HEK293 (cell line): ENCODE measurements around the gene LRRC74A.

Experiments
- CTCF ChIA-PET: fragments of 350-600 bp; formaldehyde crosslinking; extraction: SDS; loops from one replicate; lab custom pipeline; 2021; ENCODE audit warnings: antibody characterized with exemption; lab: Yijun Ruan, JAX
- POLR2A ChIA-PET: fragments of 300-600 bp; formaldehyde crosslinking; extraction: SDS; loops from one replicate; lab custom pipeline; 2020; ENCODE audit warnings: antibody characterized with exemption, inconsistent platforms; lab: Yijun Ruan, JAX
- H3K27ac ChIP-seq: fragments of 200-500 bp; sonication (Bioruptor generic); 2 replicates; pipeline ENCODE4 v1.5.1; 2014; ENCODE audit warnings: low read depth, low read length, control low read depth, inconsistent platforms; ENCODE audit errors: extremely low read depth
- H3K36me3 ChIP-seq, 2 experiments: fragments of 200-500 bp in 1 of 2; sonication (Bioruptor generic) in 1 of 2; 1 replicate in 1 of 2; 2 replicates in 1 of 2; pipeline ENCODE4 v1.5.1; 2014 to 2017; ENCODE audit warnings: inconsistent platforms in 2 of 2, low read length in 2 of 2; ENCODE audit not compliant: control insufficient read depth in 2 of 2, insufficient read depth in 1 of 2
- H3K4me1 ChIP-seq: fragments of 200-500 bp; sonication (Bioruptor generic); 2 replicates; pipeline ENCODE4 v1.5.1; 2014; ENCODE audit warnings: mild to moderate bottlenecking, low read length, inconsistent platforms; ENCODE audit not compliant: control insufficient read depth, insufficient read depth
- H3K4me3 ChIP-seq: 2 replicates; pipeline ENCODE4 v1.5.1; 2011; ENCODE audit warnings: low read depth, mild to moderate bottlenecking, control low read depth, low read length, moderate library complexity
- H3K9me3 ChIP-seq: fragments of 200-500 bp; sonication (Bioruptor generic); 2 replicates; pipeline ENCODE4 v1.5.1; 2014; ENCODE audit warnings: low read depth, low read length, inconsistent platforms; ENCODE audit not compliant: control insufficient read depth, insufficient read depth
- GFI1B ChIP-seq: fragments of 450-650 bp; formaldehyde crosslinking; IDR thresholded peaks from 2 replicates; pipeline ENCODE4 v1.5.1; 2016; ENCODE audit warnings: missing biosample characterization, missing genetic modification characterization
- GLI2 ChIP-seq: fragments of 450-650 bp; formaldehyde crosslinking; IDR thresholded peaks from 2 replicates; pipeline ENCODE4; 2017; ENCODE audit warnings: missing biosample characterization, missing genetic modification characterization, low read depth, borderline replicate concordance
- GLI4 ChIP-seq: fragments of 450-650 bp; formaldehyde crosslinking; IDR thresholded peaks from 2 replicates; pipeline ENCODE4 v1.5.1; 2016; ENCODE audit warnings: missing biosample characterization, missing genetic modification characterization
- GLIS2 ChIP-seq: fragments of 450-650 bp; formaldehyde crosslinking; IDR thresholded peaks from 2 replicates; pipeline ENCODE4 v1.5.1; 2016; ENCODE audit warnings: missing biosample characterization, missing genetic modification characterization
- HOXD13 ChIP-seq: sonication (generic); formaldehyde crosslinking; IDR thresholded peaks from 2 replicates; pipeline ENCODE4 v1.8.0; 2022; ENCODE audit warnings: missing genetic modification reagents, borderline replicate concordance
- KLF9 ChIP-seq: fragments of 450-650 bp; formaldehyde crosslinking; IDR thresholded peaks from 2 replicates; pipeline ENCODE4 v1.5.1; 2016; ENCODE audit warnings: missing biosample characterization, missing genetic modification characterization, low read depth
- RBAK ChIP-seq: fragments of 450-650 bp; formaldehyde crosslinking; IDR thresholded peaks from 2 replicates; pipeline ENCODE4 v1.5.1; 2016; ENCODE audit warnings: missing biosample characterization, missing genetic modification characterization
- SCRT2 ChIP-seq: fragments of 450-650 bp; formaldehyde crosslinking; IDR thresholded peaks from 2 replicates; pipeline ENCODE4 v1.5.1; 2016; ENCODE audit warnings: missing biosample characterization, missing genetic modification characterization
- YY2 ChIP-seq: fragments of 450-650 bp; formaldehyde crosslinking; IDR thresholded peaks from 2 replicates; pipeline ENCODE4 v1.5.1; 2016; ENCODE audit warnings: missing biosample characterization, missing genetic modification characterization
- ZBTB17 ChIP-seq: fragments of 450-650 bp; formaldehyde crosslinking; IDR thresholded peaks from 2 replicates; pipeline ENCODE4 v1.5.1; 2016; ENCODE audit warnings: missing biosample characterization, missing genetic modification characterization
- ZBTB48 ChIP-seq: fragments of 450-650 bp; formaldehyde crosslinking; IDR thresholded peaks from 2 replicates; pipeline ENCODE4 v1.5.1; 2016; ENCODE audit warnings: missing biosample characterization, missing genetic modification characterization
- ZIC2 ChIP-seq: fragments of 450-650 bp; formaldehyde crosslinking; IDR thresholded peaks from 2 replicates; pipeline ENCODE4 v1.5.1; 2016; ENCODE audit warnings: missing biosample characterization, missing genetic modification characterization
- ZNF140 ChIP-seq: fragments of 450-650 bp; formaldehyde crosslinking; IDR thresholded peaks from 2 replicates; pipeline ENCODE4 v1.5.1; 2016; ENCODE audit warnings: missing biosample characterization, missing genetic modification characterization
- ZNF16 ChIP-seq: fragments of 450-650 bp; formaldehyde crosslinking; IDR thresholded peaks from 2 replicates; pipeline ENCODE4 v1.5.1; 2016; ENCODE audit warnings: low read depth, missing biosample characterization, missing genetic modification characterization
- ZNF169 ChIP-seq: fragments of 450-650 bp; formaldehyde crosslinking; IDR thresholded peaks from 2 replicates; pipeline ENCODE4 v1.5.1; 2016; ENCODE audit warnings: missing biosample characterization, missing genetic modification characterization
- ZNF175 ChIP-seq: fragments of 450-650 bp; formaldehyde crosslinking; IDR thresholded peaks from 2 replicates; pipeline ENCODE4 v1.5.1; 2016; ENCODE audit warnings: missing biosample characterization, missing genetic modification characterization
- ZNF302 ChIP-seq: fragments of 450-650 bp; formaldehyde crosslinking; IDR thresholded peaks from 2 replicates; pipeline ENCODE4 v1.5.1; 2016; ENCODE audit warnings: missing biosample characterization, missing genetic modification characterization, low read depth
- ZNF324 ChIP-seq: fragments of 450-650 bp; formaldehyde crosslinking; IDR thresholded peaks from 2 replicates; pipeline ENCODE4 v1.5.1; 2016; ENCODE audit warnings: missing biosample characterization, missing genetic modification characterization
- ZNF426 ChIP-seq: fragments of 450-650 bp; formaldehyde crosslinking; IDR thresholded peaks from 2 replicates; pipeline ENCODE4 v1.5.1; 2017; ENCODE audit warnings: missing biosample characterization, missing genetic modification characterization, mild to moderate bottlenecking, inconsistent platforms, moderate library complexity
- ZNF501 ChIP-seq: fragments of 450-650 bp; formaldehyde crosslinking; IDR thresholded peaks from 2 replicates; pipeline ENCODE4 v1.5.1; 2016; ENCODE audit warnings: missing biosample characterization, missing genetic modification characterization
- ZNF555 ChIP-seq: fragments of 450-650 bp; formaldehyde crosslinking; conservative IDR thresholded peaks from 2 replicates; pipeline ENCODE4 v1.5.1; 2017; ENCODE audit warnings: missing biosample characterization, mild to moderate bottlenecking, missing genetic modification characterization, inconsistent platforms
- ZNF561 ChIP-seq: fragments of 450-650 bp; IDR thresholded peaks from 2 replicates; pipeline ENCODE4 v1.5.1; 2018; ENCODE audit warnings: missing biosample characterization, missing genetic modification characterization, borderline replicate concordance
- ZNF596 ChIP-seq: fragments of 450-650 bp; IDR thresholded peaks from 2 replicates; pipeline ENCODE4 v1.5.0; 2018; ENCODE audit warnings: missing biosample characterization, mild to moderate bottlenecking, missing genetic modification characterization, moderate library complexity
- ZNF626 ChIP-seq: fragments of 450-650 bp; sonication (Bioruptor Pico); formaldehyde crosslinking; IDR thresholded peaks from 2 replicates; pipeline ENCODE4 v1.5.1; 2018; ENCODE audit warnings: missing biosample characterization, missing genetic modification characterization, inconsistent platforms
- ZNF660 ChIP-seq: fragments of 450-650 bp; IDR thresholded peaks from 2 replicates; pipeline ENCODE4 v1.5.1; 2018; ENCODE audit warnings: missing biosample characterization, mild to moderate bottlenecking, missing genetic modification characterization
- TF ChIP-seq, protein P1 (sequence below): fragments of 450-650 bp; formaldehyde crosslinking; IDR thresholded peaks from 2 replicates; pipeline ENCODE4 v1.5.1; 2016; ENCODE audit warnings: missing biosample characterization, missing genetic modification characterization, low read depth
- TF ChIP-seq, protein P2 (sequence below): fragments of 450-650 bp; formaldehyde crosslinking; IDR thresholded peaks from 2 replicates; pipeline ENCODE4 v1.5.1; 2016; ENCODE audit warnings: missing biosample characterization, missing genetic modification characterization
- TF ChIP-seq, protein P3 (sequence below): fragments of 450-650 bp; formaldehyde crosslinking; IDR thresholded peaks from 2 replicates; pipeline ENCODE4 v1.5.0; 2017; ENCODE audit warnings: missing biosample characterization, missing genetic modification characterization, borderline replicate concordance
- TF ChIP-seq, protein P4 (sequence below): fragments of 450-650 bp; formaldehyde crosslinking; IDR thresholded peaks from 2 replicates; pipeline ENCODE4 v1.5.1; 2016; ENCODE audit warnings: missing biosample characterization, missing genetic modification characterization
- TF ChIP-seq, protein P5 (sequence below): fragments of 450-650 bp; formaldehyde crosslinking; IDR thresholded peaks from 2 replicates; pipeline ENCODE4 v1.5.1; 2016; ENCODE audit warnings: missing biosample characterization, missing genetic modification characterization

LRRC74A gene

DNA sequence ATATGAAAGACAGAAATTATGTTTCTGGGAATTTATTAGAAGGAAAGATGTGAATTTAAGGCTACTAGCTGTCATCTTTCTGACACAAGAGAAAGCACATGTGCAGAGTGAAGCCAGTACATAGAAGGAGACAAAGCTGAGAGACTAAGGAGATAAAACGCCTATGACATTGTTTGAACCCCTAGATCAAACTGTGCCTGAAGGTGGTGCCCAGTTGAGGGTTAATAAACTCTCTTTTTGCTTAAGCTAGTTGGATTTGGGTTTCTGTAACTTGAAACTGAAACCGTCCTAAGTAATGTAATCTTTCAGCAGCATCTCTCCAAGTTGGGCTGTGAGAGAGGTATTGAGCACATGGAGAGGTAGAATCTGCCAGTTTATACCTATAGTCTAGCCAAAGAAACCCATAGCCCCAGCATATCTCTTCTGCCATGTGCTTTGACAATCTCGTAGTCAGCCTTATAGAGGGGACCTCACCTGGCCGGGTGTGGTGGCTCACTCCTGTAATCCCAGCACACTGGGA lies 84.2 kb downstream of the LRRC74A start (continued):
- TF ChIP-seq ZNF426 (tag by site-specific recombination) (no peak), RBAK (no peak), ZNF501 (tag by site-specific recombination) (no peak), ZNF324 (tag by site-specific recombination) (no peak), ZIC2 (tag by site-specific recombination) (no peak), GLI2 (no peak), KLF9 (tag by site-specific recombination) (no peak), ZNF660 (tag by site-specific recombination) (no peak), ZNF16 (tag by site-specific recombination) (no peak), ZNF169 (tag by site-specific recombination) (no peak)
- TF ChIP-seq, protein P1, sequence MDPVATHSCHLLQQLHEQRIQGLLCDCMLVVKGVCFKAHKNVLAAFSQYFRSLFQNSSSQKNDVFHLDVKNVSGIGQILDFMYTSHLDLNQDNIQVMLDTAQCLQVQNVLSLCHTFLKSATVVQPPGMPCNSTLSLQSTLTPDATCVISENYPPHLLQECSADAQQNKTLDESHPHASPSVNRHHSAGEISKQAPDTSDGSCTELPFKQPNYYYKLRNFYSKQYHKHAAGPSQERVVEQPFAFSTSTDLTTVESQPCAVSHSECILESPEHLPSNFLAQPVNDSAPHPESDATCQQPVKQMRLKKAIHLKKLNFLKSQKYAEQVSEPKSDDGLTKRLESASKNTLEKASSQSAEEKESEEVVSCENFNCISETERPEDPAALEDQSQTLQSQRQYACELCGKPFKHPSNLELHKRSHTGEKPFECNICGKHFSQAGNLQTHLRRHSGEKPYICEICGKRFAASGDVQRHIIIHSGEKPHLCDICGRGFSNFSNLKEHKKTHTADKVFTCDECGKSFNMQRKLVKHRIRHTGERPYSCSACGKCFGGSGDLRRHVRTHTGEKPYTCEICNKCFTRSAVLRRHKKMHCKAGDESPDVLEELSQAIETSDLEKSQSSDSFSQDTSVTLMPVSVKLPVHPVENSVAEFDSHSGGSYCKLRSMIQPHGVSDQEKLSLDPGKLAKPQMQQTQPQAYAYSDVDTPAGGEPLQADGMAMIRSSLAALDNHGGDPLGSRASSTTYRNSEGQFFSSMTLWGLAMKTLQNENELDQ (tag by site-specific recombination) = no peak
- TF ChIP-seq, all 188 proteins: peak for 0

DNA sequence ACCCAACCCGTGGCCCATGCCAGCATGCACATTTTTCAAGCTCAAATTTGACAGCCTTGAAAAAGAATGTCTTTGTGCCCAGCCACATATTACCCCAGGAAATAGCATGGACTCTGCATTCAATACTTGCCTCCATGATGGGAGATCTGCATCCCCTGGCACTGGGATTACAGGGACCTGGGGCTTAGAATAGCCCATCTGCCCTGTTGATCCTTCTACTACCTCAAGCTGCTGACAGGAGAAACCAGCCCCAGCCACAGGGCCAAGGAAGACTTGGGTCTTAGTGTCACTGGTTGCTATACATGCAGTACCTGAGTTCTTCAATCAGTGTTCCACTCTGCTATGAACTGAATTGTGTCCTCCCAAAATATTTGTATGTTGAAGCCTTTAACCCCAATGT lies 85.3 kb downstream of the LRRC74A start:
- H3K4me1 ChIP-seq = no peaks in the 10 kb centered on the region
- no peaks in the 10 kb centered on the region for H3K9me3 ChIP-seq
- H3K36me3 ChIP-seq = no peaks in the 10 kb centered on the region
- H3K4me3 ChIP-seq = no peak overlapping the region
- TF ChIP-seq ZNF175 (tag by site-specific recombination) (no peak), HOXD13 (CRISPR knock-in tag) (no peak), SCRT2 (no peak), GLIS2 (tag by site-specific recombination) (no peak), GFI1B (tag by site-specific recombination) (no peak), ZNF626 (tag by site-specific recombination) (no peak), ZNF140 (tag by site-specific recombination) (no peak), ZNF555 (tag by site-specific recombination) (no peak), ZNF596 (no peak), ZNF561 (no peak), ZBTB17 (tag by site-specific recombination) (no peak), GLI4 (tag by site-specific recombination) (no peak), ZNF302 (tag by site-specific recombination) (no peak), ZBTB48 (tag by site-specific recombination) (no peak), YY2 (tag by site-specific recombination) (no peak)
- TF ChIP-seq, protein P2, sequence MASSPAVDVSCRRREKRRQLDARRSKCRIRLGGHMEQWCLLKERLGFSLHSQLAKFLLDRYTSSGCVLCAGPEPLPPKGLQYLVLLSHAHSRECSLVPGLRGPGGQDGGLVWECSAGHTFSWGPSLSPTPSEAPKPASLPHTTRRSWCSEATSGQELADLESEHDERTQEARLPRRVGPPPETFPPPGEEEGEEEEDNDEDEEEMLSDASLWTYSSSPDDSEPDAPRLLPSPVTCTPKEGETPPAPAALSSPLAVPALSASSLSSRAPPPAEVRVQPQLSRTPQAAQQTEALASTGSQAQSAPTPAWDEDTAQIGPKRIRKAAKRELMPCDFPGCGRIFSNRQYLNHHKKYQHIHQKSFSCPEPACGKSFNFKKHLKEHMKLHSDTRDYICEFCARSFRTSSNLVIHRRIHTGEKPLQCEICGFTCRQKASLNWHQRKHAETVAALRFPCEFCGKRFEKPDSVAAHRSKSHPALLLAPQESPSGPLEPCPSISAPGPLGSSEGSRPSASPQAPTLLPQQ (tag by site-specific recombination) = no peak
- TF ChIP-seq, protein P3, sequence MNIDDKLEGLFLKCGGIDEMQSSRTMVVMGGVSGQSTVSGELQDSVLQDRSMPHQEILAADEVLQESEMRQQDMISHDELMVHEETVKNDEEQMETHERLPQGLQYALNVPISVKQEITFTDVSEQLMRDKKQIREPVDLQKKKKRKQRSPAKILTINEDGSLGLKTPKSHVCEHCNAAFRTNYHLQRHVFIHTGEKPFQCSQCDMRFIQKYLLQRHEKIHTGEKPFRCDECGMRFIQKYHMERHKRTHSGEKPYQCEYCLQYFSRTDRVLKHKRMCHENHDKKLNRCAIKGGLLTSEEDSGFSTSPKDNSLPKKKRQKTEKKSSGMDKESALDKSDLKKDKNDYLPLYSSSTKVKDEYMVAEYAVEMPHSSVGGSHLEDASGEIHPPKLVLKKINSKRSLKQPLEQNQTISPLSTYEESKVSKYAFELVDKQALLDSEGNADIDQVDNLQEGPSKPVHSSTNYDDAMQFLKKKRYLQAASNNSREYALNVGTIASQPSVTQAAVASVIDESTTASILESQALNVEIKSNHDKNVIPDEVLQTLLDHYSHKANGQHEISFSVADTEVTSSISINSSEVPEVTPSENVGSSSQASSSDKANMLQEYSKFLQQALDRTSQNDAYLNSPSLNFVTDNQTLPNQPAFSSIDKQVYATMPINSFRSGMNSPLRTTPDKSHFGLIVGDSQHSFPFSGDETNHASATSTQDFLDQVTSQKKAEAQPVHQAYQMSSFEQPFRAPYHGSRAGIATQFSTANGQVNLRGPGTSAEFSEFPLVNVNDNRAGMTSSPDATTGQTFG (tag by site-specific recombination) = no peak
- TF ChIP-seq, protein P4, sequence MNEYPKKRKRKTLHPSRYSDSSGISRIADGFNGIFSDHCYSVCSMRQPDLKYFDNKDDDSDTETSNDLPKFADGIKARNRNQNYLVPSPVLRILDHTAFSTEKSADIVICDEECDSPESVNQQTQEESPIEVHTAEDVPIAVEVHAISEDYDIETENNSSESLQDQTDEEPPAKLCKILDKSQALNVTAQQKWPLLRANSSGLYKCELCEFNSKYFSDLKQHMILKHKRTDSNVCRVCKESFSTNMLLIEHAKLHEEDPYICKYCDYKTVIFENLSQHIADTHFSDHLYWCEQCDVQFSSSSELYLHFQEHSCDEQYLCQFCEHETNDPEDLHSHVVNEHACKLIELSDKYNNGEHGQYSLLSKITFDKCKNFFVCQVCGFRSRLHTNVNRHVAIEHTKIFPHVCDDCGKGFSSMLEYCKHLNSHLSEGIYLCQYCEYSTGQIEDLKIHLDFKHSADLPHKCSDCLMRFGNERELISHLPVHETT (tag by site-specific recombination) = no peak
- TF ChIP-seq, protein P5, sequence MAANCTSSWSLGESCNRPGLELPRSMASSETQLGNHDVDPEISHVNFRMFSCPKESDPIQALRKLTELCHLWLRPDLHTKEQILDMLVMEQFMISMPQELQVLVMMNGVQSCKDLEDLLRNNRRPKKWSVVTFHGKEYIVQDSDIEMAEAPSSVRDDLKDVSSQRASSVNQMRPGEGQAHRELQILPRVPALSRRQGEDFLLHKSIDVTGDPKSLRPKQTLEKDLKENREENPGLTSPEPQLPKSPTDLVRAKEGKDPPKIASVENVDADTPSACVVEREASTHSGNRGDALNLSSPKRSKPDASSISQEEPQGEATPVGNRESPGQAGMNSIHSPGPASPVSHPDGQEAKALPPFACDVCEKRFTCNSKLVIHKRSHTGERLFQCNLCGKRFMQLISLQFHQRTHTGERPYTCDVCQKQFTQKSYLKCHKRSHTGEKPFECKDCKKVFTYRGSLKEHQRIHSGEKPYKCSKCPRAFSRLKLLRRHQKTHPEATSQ (tag by site-specific recombination) = no peak
- POLR2A ChIA-PET = interaction anchor here (0.6 kb wide), 1 partner anchor 48 kb away, joined by 4 read pairs; no protein-coding TSS in a partner anchor
- H3K27ac ChIP-seq = no peak overlapping the region
- CTCF ChIA-PET = interaction anchor here (0.7 to 7.5 kb wide), 8 partner anchors 10 to 159 kb away, joined by 3 to 83 read pairs (median 7); no protein-coding TSS in a partner anchor
